HepG2 (cell line): Measurements from ENCODE around the gene TRAPPC4. TPM values are rescaled to one million over a fixed set of nuclear protein-coding genes. Genes with fewer than 3 reads are reported as not detected.

Experiments
- FOXP1 ChIP-seq, 2 experiments: fragments of 450-650 bp in 1 of 2; IDR thresholded peaks; 2 replicates each; pipeline ENCODE4 v1.6.1; 2017 to 2018; ENCODE audit warnings: antibody characterized with exemption in 1 of 2
- MEIS2 ChIP-seq: sonication (generic); formaldehyde crosslinking; IDR thresholded peaks from 2 replicates; pipeline ENCODE4 v1.9.0; 2021; ENCODE audit warnings: mild to moderate bottlenecking, missing genetic modification reagents
- SMAD1 ChIP-seq: sonication (generic); formaldehyde crosslinking; IDR thresholded peaks from 2 replicates; pipeline ENCODE4 v1.4.0; 2020; ENCODE audit warnings: missing genetic modification reagents, low read depth, mild to moderate bottlenecking, borderline replicate concordance
- TSC22D2 ChIP-seq: sonication (generic); formaldehyde crosslinking; IDR thresholded peaks from 2 replicates; pipeline ENCODE4 v1.5.1; 2020; ENCODE audit warnings: missing genetic modification reagents, mild to moderate bottlenecking, borderline replicate concordance
- ZNF761 ChIP-seq: sonication (generic); formaldehyde crosslinking; conservative IDR thresholded peaks from 2 replicates; pipeline ENCODE4 v1.4.0; 2020; ENCODE audit warnings: mild to moderate bottlenecking, missing genetic modification reagents
- polyA plus RNA-seq, 8 experiments: library from polyadenylated mRNA; depleted of rRNA in 3 of 8; stranded (reverse) in 7 of 8; unstranded in 1 of 8; fragments of >200 nt; fragmentation: Illumina TruSeq in 4 of 8; extraction: Trizol in 4 of 8; gene quantifications; 2 replicates each; pipeline versions ENCODE4 v1.2.1 to v1.2.3, GENCODE V29; 2011 to 2016; ENCODE audit warnings: low read depth in 4 of 8, missing spikeins in 1 of 8, mixed read lengths in 1 of 8; ENCODE audit not compliant: insufficient read depth in 1 of 8
- total RNA-seq, 5 experiments: library from RNA; depleted of rRNA; stranded (reverse); fragments of >200 nt; fragmentation: Illumina TruSeq; extraction: Trizol; gene quantifications; 2 replicates each; pipeline ENCODE4 v1.2.3, GENCODE V29; 2016; ENCODE audit warnings: low read depth in 1 of 5
- TF ChIP-seq, protein P1 (sequence below): IDR thresholded peaks from 2 replicates; pipeline ENCODE4 v1.6.1; 2016; ENCODE audit warnings: low read depth, control low read depth
- TF ChIP-seq, protein P2 (sequence below): sonication (generic); formaldehyde crosslinking; IDR thresholded peaks from 2 replicates; pipeline ENCODE4 v1.4.0; 2020; ENCODE audit warnings: low read depth, missing genetic modification reagents
- TF ChIP-seq, protein P3 (sequence below): IDR thresholded peaks from 2 replicates; pipeline ENCODE4 v1.6.1; 2016; ENCODE audit warnings: mild to moderate bottlenecking
- TF ChIP-seq, protein P4 (sequence below): sonication (generic); formaldehyde crosslinking; IDR thresholded peaks from 2 replicates; pipeline ENCODE4 v1.5.0; 2020; ENCODE audit warnings: mild to moderate bottlenecking, missing genetic modification reagents, borderline replicate concordance
- TF ChIP-seq, protein P5 (sequence below): sonication (generic); formaldehyde crosslinking; IDR thresholded peaks from 2 replicates; pipeline ENCODE4 v1.4.0; 2020; ENCODE audit warnings: low read depth, mild to moderate bottlenecking, missing genetic modification reagents

Gene TRAPPC4
- total and polyA plus RNA-seq, 2 of the 13 experiments (the other 11 are each of a cell fraction or from before 2014, with no cell fraction given): 97.4 to 140 TPM

DNA sequence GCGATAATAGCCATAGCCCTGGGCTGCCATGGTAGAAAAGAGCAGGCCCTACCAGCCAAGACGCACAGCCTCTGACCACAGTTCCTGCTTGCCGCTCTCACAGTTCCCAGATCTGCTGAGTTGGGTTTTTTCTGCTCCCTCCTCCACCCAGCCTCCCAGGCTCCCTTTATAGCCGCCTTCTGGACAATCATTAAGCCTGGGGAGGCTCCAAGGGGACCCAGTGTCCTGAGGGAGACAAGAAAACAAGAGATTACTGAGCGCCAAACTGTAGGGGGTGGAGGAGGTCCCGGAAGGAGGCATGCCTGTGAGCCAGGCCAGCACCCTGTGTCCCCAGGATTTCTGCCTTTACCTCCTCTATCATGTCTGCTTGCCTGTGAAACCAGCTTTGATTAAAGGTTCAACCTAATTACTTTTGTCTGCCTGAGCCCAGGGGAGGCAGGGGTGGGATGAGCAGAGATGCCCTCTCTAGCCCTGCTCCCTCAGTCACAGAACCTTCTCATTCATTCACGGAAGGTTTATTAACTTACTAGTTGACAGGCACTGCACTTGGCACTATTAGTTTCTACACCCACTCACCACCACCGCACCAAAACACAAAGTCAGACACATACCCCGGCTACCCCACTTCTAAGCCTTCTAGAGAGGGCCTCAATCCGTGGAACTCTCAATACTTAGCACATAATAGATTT is 10.9 kb downstream of the TRAPPC4 start (continued):
- TF ChIP-seq, protein P1, sequence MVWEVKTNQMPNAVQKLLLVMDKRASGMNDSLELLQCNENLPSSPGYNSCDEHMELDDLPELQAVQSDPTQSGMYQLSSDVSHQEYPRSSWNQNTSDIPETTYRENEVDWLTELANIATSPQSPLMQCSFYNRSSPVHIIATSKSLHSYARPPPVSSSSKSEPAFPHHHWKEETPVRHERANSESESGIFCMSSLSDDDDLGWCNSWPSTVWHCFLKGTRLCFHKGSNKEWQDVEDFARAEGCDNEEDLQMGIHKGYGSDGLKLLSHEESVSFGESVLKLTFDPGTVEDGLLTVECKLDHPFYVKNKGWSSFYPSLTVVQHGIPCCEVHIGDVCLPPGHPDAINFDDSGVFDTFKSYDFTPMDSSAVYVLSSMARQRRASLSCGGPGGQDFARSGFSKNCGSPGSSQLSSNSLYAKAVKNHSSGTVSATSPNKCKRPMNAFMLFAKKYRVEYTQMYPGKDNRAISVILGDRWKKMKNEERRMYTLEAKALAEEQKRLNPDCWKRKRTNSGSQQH: peak; percentile 41; the same call in 1 of the 2 replicates
- TF ChIP-seq, protein P2, sequence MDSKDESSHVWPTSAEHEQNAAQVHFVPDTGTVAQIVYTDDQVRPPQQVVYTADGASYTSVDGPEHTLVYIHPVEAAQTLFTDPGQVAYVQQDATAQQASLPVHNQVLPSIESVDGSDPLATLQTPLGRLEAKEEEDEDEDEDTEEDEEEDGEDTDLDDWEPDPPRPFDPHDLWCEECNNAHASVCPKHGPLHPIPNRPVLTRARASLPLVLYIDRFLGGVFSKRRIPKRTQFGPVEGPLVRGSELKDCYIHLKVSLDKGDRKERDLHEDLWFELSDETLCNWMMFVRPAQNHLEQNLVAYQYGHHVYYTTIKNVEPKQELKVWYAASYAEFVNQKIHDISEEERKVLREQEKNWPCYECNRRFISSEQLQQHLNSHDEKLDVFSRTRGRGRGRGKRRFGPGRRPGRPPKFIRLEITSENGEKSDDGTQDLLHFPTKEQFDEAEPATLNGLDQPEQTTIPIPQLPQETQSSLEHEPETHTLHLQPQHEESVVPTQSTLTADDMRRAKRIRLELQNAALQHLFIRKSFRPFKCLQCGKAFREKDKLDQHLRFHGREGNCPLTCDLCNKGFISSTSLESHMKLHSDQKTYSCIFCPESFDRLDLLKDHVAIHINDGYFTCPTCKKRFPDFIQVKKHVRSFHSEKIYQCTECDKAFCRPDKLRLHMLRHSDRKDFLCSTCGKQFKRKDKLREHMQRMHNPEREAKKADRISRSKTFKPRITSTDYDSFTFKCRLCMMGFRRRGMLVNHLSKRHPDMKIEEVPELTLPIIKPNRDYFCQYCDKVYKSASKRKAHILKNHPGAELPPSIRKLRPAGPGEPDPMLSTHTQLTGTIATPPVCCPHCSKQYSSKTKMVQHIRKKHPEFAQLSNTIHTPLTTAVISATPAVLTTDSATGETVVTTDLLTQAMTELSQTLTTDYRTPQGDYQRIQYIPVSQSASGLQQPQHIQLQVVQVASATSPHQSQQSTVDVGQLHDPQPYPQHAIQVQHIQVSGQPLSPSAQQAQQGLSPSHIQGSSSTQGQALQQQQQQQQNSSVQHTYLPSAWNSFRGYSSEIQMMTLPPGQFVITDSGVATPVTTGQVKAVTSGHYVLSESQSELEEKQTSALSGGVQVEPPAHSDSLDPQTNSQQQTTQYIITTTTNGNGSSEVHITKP (CRISPR knock-in tag): peak; percentile 60; the same call in 1 of the 2 replicates
- TF ChIP-seq SMAD1: 0 out of 2 replicates have a peak, but pooled peaks have one; percentile 19
- TF ChIP-seq MEIS2 (CRISPR knock-in tag): 0 out of 2 replicates have a peak, but pooled peaks have one; percentile 23
- TF ChIP-seq, protein P3, sequence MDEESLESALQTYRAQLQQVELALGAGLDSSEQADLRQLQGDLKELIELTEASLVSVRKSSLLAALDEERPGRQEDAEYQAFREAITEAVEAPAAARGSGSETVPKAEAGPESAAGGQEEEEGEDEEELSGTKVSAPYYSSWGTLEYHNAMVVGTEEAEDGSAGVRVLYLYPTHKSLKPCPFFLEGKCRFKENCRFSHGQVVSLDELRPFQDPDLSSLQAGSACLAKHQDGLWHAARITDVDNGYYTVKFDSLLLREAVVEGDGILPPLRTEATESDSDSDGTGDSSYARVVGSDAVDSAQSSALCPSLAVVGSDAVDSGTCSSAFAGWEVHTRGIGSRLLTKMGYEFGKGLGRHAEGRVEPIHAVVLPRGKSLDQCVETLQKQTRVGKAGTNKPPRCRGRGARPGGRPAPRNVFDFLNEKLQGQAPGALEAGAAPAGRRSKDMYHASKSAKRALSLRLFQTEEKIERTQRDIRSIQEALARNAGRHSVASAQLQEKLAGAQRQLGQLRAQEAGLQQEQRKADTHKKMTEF (CRISPR knock-in tag): peak; percentile 70
- TF ChIP-seq, protein P4, sequence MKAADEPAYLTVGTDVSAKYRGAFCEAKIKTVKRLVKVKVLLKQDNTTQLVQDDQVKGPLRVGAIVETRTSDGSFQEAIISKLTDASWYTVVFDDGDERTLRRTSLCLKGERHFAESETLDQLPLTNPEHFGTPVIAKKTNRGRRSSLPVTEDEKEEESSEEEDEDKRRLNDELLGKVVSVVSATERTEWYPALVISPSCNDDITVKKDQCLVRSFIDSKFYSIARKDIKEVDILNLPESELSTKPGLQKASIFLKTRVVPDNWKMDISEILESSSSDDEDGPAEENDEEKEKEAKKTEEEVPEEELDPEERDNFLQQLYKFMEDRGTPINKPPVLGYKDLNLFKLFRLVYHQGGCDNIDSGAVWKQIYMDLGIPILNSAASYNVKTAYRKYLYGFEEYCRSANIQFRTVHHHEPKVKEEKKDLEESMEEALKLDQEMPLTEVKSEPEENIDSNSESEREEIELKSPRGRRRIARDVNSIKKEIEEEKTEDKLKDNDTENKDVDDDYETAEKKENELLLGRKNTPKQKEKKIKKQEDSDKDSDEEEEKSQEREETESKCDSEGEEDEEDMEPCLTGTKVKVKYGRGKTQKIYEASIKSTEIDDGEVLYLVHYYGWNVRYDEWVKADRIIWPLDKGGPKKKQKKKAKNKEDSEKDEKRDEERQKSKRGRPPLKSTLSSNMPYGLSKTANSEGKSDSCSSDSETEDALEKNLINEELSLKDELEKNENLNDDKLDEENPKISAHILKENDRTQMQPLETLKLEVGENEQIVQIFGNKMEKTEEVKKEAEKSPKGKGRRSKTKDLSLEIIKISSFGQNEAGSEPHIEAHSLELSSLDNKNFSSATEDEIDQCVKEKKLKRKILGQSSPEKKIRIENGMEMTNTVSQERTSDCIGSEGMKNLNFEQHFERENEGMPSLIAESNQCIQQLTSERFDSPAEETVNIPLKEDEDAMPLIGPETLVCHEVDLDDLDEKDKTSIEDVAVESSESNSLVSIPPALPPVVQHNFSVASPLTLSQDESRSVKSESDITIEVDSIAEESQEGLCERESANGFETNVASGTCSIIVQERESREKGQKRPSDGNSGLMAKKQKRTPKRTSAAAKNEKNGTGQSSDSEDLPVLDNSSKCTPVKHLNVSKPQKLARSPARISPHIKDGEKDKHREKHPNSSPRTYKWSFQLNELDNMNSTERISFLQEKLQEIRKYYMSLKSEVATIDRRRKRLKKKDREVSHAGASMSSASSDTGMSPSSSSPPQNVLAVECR (CRISPR knock-in tag): peak; percentile 27; the same call in 1 of the 2 replicates
- peak; percentile 38; the same call in 1 of the 2 replicates for TF ChIP-seq ZNF761 (CRISPR knock-in tag)
- TF ChIP-seq TSC22D2 (CRISPR knock-in tag): peak; percentile 26; the same call in 1 of the 2 replicates
- TF ChIP-seq FOXP1 (IDR thresholded peaks at IDR 0.05): no peak
- TF ChIP-seq FOXP1 (CRISPR knock-in tag; IDR thresholded peaks at IDR 0.05): peak; percentile 44; the same call in 1 of the 2 replicates
- TF ChIP-seq, protein P5, sequence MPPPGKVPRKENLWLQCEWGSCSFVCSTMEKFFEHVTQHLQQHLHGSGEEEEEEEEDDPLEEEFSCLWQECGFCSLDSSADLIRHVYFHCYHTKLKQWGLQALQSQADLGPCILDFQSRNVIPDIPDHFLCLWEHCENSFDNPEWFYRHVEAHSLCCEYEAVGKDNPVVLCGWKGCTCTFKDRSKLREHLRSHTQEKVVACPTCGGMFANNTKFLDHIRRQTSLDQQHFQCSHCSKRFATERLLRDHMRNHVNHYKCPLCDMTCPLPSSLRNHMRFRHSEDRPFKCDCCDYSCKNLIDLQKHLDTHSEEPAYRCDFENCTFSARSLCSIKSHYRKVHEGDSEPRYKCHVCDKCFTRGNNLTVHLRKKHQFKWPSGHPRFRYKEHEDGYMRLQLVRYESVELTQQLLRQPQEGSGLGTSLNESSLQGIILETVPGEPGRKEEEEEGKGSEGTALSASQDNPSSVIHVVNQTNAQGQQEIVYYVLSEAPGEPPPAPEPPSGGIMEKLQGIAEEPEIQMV (CRISPR knock-in tag): 0 out of 2 replicates have a peak, but pooled peaks have one; percentile 22
